HG03103 (cell line): ENCODE data around the gene ADNP2.

Experiments used
- ATAC-seq: cut with Tn5 transposase; IDR thresholded peaks from one replicate; pipeline ENCODE4 v1.9.1; 2021; ENCODE audit warnings: low read depth; ENCODE audit not compliant: unreplicated experiment

Gene ADNP2

GRCh38 chr18:80168346-80168745 is 59.3 kb downstream of the ADNP2 start:
- no peak for ATAC-seq

GRCh38 chr18:80168982-80169381 is 59.9 kb downstream of the ADNP2 start:
- ATAC-seq: no peak

- no peak for ATAC-seq
Observed at GRCh38 chr18:80169607-80170006, 60.5 kb downstream of the ADNP2 start.

- ATAC-seq: no peak
Observed at GRCh38 chr18:80170395-80171053, 61.5 kb downstream of the ADNP2 start.

GRCh38 chr18:80171054-80171872 is 62.2 kb downstream of the ADNP2 start:
- no peak for ATAC-seq

- ATAC-seq: no peak
Observed at GRCh38 chr18:80172056-80172455, 63.0 kb downstream of the ADNP2 start.

DNA sequence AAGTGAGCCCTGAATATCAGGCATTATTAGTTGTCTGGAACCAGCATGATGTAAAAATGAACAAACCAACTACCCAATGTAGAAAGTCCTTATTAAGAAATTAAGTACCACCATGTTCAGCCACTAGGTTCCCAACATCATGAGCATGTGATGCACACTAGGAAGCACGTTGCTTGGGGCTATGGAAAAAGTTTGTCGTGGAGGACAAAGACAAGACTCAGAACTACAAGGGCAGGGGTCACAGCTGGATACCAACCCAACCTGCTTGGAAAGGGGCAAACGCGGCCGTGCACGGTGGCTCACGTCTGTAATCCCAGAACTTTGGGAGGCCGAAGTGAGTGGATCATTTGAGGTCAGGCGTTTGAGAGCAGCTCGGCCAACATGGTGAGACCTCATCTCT is 64.0 kb downstream of the ADNP2 start:
- no peak for ATAC-seq

DNA sequence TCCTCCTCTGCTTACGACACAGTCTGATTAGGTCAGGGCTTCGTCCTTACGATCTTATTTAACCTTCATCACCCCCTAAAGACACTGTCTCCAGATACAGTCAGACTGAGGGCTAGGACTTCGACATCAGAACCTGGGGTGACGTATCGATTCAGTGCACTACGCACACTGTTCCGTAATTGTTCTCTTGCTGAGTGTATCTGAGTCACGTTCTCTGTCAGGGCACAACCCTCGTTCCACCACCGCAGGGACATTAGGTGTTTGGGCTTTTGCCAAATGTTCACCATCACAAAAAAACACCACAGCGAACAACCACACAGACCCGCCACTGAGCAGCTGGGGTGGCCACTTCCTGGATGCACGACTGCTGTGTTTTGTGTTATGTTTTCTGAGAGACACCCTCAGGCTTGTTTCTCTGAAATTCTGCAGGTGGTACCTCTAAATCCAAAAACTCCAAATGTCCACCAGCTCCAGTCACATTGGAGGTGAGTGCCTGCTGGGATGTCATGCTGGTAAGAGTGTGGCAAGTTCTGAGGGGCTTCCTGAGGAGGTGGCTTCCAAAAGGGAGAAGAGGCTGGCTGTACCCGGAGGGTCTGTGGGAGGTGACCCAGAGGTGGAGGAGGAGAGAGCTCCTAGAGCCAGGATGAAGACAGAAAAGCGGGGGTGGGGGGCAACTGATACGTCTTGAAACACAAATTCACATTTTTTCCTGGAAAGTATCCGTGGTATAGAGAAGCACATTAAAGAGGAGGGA is 66.6 kb downstream of the ADNP2 start:
- no peak for ATAC-seq

GRCh38 chr18:80176334-80177073 is 67.4 kb downstream of the ADNP2 start:
- ATAC-seq: no peak

DNA sequence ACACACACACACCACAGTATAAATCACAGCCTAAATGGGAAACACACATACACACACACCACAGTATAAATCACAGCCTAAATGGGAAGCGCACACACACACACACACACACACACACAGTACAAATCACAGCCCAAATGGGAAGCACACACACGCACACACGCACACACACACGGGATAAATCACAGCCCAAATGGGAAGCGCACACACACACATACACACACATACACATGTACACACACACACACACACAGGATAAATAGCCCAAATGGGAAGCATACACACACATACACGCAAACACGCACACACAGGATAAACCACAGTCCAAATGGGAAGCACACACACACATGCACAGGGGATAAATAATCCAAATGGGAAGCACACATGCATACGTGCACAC is 68.1 kb downstream of the ADNP2 start:
- no peak for ATAC-seq

DNA sequence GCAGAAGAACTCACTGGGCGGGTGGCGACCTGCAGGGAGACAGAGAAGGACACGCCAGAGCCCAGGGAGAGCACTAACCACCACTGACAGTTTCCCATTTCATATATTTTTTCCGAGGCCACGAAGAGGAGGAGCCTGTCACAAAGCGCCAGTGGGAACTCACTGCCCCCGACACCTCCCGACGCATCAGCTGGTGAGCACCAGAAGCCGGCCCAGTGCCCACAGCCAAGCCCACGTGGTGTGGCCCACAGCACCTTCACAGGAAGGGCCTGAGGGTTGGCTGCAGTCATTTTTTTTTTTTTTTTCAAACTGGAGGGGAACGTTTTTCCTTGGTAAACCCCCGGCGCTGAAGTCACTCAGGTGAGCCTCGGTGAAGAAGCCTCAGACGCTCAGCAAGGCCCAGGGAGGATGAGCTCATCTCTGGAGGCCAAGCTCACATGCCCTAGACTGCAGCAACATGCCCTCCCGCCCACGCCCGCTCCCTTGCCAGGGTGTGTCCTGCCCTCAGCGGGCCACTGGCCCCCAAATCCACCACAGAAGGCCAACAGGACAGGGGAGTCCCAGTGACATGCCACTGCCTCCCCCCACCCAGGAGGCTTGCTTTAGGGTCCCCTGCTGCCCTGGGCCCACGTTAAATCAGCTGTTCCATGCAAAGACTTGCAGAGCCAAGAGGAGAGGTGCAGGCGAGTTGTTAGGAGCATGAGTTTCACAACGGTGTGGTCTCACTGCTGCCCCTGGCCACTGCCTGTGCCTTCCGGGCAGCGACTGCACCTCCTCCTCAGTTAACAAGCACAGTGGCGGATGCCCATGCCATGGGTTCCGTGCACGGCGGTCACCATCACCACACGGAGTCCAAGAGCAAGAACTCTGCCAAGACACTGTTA is 70.1 kb downstream of the ADNP2 start:
- no peak for ATAC-seq

- ATAC-seq: no peak
Observed at GRCh38 chr18:80179857-80180558, 70.9 kb downstream of the ADNP2 start.

DNA sequence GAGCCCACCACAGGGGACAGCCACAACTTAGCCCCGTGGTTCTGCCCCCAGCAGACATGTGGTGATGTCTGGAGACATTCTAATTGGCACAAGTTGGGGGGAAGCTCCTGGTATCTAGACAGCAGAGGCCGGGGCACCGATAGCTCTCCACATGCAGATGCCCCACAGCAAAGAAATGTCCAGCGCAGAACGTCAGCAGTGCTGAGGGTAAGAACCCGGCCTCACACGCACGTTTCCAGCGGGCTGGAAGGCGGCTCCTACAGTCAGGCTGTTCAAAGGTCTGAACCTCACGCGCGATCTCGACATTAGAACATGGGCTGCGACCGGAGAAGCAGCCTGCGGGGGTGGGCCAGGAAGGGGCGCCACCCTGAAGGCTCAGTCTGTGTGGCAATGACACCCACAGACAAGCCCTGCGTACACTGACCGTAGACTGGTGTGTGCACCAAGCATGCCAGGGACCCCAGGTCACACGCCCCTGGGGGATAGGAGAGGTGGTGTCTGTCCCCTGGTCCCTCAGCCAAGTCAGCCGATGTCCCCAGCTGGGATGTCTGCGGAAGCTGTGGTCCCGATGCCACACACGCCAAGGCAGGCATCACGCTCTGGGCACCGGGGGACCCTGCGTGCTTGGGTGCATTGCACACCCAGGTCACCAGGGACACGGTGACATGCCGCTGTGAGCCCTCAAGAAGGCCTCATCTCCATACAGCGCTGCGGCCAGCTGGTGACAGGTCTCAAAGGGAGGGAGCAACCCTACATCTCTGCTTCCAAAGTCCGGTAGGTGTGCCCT is 71.9 kb downstream of the ADNP2 start:
- no peak for ATAC-seq

DNA sequence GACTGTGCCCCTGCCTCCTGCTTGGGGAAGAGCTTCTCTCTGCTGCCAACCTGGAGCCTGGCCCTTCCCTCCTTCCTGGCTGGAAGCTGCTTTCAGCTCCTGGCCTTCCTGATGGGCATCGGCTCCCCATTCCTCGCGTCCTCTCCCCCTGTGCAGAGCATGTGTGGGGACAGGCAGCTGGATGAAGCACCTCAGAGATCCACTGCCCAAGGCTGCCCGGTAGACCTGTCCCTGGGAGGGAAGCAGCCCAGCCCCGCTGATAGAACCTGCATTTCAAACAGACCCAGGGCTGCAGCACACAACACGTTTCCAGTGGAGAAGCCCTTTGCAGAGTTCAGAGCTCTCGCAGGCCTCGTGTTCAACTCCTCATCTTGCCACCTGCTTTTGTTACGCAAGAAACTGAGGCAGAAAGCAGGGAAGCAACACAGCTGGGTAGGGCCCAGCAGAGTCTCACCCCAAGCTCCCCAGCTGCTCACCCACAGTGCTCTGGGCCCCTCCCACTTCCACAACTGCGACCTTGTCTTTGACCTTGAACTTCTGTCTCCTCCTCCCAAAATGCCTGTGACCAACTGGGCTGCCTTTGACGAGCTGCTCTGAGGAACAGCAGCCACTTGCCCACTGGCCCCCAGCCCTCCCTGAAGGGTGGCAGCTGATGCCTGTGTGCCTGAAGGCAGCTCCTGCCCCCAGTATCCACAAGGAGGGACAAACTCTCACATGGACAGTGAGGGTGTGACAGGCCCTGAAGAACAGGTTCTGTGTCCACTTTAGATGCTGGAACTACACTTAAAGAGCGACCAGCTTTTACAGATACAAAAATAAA is 72.8 kb downstream of the ADNP2 start:
- no peak for ATAC-seq

- ATAC-seq: no peak
Observed at GRCh38 chr18:80182855-80183254, 73.8 kb downstream of the ADNP2 start.

GRCh38 chr18:80183273-80184050 is 74.4 kb downstream of the ADNP2 start:
- no peak for ATAC-seq

DNA sequence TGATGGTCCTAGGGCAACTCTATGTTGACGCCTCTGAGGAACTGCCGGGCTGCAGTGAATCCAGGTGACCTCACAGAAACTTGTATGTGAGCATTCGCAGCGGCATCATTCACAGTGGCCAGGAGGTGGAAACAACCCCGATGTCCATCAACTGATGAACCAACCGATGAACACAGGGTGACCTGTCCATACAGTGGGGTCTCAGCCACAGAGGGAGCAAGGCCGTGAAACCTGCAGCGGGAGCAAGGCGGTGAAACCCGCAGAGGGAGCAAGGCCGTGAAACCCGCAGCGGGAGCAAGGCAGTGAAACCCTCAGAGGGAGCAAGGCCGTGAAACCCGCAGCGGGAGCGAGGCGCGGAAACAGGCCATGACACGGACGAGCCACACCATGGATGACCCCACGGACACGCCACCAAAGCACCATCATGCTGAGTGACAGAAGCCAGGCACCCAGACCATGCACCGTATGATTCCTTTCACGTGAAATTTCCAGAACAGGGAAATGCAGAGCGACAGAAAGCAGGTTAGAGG is 75.2 kb downstream of the ADNP2 start:
- no peak for ATAC-seq
